Activated CD4-positive, CD25-positive, alpha-beta regulatory T cell treated with anti-CD3 and anti-CD28 coated beads, Interleukin-2, amount 50 U/mL, for 24 hours (primary cell): ENCODE measurements around the gene MTOR.
A peak's percentile ranks its signal among the peaks of the same experiment; 100 is the strongest.
"Not testable (repeated sequence)": the region's sequence is repeated elsewhere in the genome, so short reads cannot be mapped to it uniquely, and the experiment has no call there.

ENCODE experiments used
- ATAC-seq, 2 donors: fragments of 150-1000 bp; cut with Tn5 transposase; one replicate each; pipeline ENCODE4 v1.10.0; 2021; ENCODE audit warnings: mild to moderate bottlenecking in 1 of 2, moderate library complexity in 1 of 2

The MTOR gene

DNA sequence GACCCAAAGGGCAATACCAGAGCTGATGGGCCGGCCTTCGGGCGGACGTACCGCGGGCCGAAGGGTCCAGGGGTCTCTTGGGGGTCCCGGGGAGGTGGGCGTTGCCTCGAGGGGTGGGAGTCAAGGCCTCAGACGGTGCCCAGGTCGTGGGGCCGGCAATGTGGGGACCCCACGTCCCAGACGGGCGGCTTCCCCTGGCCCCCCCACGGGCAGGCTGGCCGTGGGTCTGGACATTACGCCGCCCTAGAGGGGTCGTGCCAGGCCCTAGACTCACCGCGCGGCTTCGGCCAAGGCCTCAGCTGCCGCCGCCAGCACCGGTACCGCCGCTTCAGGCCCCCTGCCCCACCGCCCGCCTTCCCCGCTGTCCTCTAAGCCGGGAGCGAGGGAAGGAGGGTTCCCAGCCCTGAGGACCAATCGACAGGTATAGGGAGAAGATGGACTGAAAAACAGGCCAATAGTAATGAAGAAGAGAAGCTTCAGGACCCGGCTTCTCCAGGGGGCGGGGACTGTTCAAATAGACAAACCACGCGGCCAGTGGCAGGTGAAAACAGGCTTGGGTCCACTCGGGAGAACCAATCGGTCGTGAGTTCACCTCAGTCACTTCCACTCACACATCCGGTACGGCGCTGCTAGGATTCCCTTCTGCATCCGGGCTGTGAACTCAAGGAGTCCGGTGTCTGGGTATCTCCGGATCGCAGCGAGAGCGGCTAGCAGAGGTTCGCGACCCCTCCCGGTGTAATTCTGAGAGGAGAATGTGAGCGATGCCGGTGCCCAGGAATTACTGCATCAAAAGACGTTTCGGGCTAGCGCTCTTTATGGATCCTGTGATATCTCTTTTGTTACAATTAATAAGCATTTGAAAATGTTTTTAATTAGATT lies at the start of gene MTOR:
TSS of gene MTOR (minus strand) at position 381 of the 879 bp plus-strand sequence. CDS start 3,142 bp downstream, outside the sequence.
- ATAC-seq = peak; percentile 99

GRCh38 chr1:11309385-11309784 lies 47.0 kb upstream of the MTOR start:
- ATAC-seq = no peak

GRCh38 chr1:11308699-11309224 lies 46.4 kb upstream of the MTOR start:
- ATAC-seq = no peak

- no peak for ATAC-seq
Observed at GRCh38 chr1:11307852-11308251, 45.5 kb upstream of the MTOR start.

GRCh38 chr1:11305516-11305915 lies 43.2 kb upstream of the MTOR start:
- ATAC-seq = not testable (repeated sequence)

DNA sequence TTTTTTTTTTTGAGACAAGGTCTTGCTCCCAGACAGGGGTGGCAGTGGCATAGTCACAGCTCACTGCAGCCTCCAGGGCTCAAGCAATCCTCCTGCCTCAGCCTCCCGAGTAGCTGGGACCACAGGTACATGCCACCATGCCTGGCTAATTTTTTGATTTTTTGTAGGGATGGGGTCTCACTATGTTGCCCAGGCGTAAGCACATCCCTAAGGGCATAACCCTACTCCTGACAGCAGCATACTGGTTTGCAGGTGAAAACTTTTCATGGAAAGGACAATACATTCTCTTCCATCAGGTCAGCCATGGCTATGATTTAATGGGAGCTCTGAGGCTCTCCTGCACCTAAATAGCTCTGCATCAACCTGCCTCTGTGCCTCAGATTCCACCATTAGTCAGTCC lies 40.0 kb upstream of the MTOR start:
- no peak for ATAC-seq

- ATAC-seq = no peak
Observed at GRCh38 chr1:11301601-11302000, 39.2 kb upstream of the MTOR start.

- no peak for ATAC-seq
Observed at GRCh38 chr1:11299225-11299574, 36.8 kb upstream of the MTOR start.

DNA sequence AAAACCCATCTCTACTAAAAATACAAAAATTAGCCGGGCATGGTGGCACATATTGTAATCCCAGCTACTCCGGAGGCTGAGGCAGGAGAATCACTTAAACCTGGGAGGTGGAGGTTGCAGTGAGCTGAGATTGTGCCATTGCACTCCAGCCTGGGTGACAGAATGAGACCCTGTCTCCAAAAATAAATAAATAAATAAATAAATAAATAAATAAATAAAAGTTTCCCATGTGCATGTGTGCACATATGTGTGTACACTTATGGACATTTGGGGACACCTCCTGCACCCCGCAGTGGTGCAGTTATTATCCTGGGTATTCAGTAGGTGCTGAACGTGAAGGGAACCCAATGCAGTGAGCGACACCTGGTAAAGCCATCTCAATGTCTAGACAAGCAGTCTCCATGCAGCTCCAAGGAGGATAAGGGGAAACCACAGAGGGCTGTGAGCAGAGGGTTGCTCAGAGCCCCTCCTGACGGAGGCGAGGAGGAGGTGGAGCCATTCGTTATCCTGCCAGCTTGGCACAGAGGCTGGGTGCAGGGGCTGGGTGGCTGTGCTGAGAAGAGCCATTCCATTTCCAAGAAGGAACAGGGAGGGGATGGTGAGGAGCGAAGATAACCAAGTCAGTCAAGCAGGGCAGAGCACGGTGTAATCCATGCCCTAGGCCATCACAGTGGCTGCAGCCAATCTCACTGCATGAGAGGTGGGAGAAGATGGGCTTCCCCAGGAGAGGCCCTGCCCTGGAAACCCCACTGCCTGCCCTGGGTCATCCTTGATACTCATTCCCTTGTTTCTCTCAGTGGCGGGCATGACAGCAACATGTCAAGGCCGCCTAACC lies 36.3 kb upstream of the MTOR start:
- no peak for ATAC-seq

DNA sequence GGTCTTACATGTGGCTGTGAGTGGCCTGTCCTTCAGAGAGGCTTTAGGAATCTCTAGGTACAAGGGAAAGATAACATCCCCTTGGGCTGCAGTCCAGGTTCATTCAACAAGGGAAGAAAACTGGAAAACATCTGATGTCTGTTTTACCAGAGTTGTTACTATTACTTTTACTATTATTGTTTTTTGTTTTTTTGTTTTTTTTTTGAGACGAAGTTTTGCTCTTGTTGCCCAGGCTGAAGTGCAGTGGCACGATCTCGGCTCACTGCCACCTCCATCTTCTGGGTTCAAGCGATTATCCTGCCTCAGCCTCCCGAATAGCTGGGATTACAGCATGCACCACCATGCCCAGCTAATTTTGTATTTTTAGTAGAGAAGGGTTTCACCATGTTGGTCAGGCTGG lies 35.4 kb upstream of the MTOR start:
- not testable (repeated sequence) for ATAC-seq

DNA sequence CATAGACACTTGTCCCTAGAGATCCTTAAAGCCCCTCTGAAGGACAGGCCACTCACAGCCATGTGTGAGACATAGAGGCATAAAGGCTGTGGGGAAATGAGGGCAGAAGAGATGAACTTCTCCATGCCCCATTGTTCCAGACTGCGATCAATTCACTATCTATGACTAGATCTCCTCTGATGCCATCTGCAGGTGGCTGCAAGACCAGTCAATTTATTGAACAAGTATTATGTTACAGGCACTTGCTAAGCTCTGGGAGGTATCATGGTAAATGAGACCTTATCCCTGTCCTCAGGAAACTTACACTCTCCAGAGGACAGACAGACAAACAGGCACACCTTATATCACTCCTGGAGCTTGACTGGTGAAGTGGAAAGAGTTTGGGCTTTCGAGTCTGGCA lies 33.6 kb upstream of the MTOR start:
- ATAC-seq = no peak

- no peak for ATAC-seq
Observed at GRCh38 chr1:11294951-11295350, 32.6 kb upstream of the MTOR start.

- no peak for ATAC-seq
Observed at GRCh38 chr1:11293856-11294255, 31.5 kb upstream of the MTOR start.

GRCh38 chr1:11291049-11291448 lies 28.7 kb upstream of the MTOR start:
- ATAC-seq = no peak

DNA sequence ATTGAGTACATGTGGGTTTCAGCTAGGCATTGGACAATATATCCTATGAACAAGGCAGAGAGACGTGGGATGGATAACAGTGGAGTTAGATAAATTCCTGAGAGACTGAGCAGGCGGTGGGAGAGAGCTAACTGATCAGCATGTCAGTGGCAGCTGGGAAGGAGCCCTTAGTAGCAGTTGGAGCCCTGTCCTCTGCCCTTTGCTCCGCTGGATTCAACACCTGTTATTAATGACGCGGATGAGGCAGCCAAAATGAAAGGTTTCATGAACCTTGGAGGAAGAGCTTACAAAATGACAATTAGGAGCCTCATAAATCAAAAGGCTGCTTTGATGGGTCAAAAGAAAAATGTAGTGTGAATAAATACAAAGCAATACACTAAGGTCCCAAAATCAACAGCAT lies 26.7 kb upstream of the MTOR start:
- no peak for ATAC-seq

GRCh38 chr1:11286735-11287410 lies 24.5 kb upstream of the MTOR start:
- no peak for ATAC-seq

DNA sequence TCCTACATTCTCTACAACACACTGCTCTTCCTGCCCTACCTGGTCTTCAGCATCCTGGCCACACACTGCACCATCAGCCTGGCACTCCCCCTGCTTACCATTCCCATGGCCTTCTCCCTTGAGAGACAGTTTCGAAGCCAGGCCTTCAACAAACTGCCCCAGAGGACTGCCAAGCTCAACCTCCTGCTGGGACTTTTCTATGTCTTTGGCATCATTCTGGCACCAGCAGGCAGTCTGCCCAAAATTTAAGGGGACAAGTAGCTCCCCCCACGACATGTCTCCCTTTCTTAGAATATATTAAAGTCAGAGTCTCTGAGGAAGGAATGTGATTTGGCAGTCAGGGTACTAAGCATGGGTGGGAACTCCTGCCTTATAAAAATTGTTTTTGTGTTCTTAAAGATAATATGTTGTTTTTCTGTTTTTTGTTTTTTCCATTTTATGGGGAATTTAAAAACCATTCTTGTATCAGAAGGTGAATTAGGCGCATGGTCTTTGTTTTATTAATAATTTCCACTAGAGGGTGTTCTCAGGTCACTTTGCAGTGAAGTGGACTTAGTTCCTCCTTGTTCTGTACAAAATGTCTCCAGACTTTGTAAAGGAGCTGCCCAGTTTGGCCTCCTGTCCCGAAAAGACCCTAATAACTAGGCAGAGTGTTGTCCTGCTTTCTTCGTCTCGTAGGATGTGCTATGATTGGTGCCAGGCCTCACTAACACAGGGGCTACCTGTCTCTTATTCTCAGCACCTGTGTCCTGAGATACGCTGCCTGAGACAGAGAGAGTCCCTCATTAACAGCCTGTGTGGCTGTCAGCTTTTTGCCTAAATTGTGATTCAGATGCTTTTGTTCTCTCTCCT lies 23.8 kb upstream of the MTOR start:
- ATAC-seq = no peak

DNA sequence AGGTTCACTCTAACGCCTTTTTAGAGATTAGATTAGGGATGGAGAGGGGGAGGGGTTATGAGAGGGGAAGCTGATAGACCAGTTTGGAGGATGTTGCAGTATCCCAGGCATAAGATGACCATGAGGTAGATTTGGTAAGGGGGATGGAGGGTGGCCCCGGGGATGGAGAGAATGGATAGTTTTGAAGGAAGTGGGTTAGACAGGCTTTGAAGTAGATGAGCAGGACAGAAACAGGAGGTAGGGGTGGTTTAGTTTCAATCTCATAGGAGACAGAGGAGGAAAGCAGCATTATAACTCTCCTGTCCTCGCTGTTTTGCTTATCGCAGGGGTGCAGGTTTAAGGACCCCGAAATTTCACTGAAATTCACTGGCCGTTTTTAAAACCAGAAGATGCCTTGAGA lies 22.4 kb upstream of the MTOR start:
- ATAC-seq = no peak

DNA sequence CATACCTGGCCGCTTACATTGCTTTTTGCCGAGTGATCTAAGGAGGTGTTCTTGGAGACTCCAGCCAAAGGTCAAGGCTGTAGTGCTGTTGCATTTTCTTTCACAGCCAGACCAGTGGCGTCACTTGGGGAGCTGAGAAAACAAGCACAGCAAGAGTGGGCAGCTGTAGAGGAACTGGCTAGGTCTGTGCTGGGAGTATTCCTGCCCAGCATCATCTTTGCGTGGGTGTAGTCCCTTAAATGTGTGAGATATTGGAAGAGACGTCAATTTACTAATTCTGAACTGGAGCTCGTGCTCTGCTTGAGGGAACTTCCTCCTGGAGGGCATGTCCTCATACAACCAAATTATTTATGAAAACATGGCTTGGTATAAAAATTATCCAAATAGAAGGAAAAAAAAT lies 20.8 kb upstream of the MTOR start:
- no peak for ATAC-seq

DNA sequence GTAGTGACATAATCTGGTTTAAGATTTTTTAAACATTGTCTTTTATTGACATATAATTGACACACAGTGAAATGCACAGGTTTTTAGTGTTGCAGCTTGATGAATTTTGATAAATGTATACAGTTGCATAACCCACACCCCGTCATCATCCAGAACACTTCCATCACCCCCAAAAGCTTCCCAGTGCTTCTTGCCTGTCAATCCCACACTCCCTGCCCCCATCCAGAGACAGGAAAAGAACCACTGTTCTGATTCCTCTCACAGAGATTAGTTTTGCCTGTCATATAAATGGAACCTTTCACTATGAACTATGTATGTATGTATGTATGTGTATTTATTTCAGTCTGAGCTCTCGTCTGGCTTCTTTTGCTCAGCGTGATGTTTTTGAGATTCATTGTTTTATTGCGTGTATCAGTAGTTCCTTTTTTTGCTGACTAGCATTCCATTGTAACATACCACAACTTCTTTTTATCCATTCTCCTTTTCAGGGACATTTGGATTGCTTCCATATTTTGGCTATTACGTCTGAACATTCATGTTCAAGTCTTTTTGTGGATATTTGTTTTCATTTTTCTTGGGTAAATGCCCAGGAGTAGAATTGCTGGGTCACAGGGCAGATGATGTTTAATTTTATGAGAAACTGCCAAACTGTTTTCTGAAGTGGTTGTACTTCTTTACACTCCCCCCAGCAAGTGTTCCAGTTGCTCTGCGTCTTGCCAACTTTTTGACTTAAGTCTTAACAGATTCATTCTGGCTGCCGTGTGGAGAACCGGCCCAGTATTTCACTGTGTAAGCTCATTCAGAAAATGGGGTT lies 19.4 kb upstream of the MTOR start:
- no peak for ATAC-seq

DNA sequence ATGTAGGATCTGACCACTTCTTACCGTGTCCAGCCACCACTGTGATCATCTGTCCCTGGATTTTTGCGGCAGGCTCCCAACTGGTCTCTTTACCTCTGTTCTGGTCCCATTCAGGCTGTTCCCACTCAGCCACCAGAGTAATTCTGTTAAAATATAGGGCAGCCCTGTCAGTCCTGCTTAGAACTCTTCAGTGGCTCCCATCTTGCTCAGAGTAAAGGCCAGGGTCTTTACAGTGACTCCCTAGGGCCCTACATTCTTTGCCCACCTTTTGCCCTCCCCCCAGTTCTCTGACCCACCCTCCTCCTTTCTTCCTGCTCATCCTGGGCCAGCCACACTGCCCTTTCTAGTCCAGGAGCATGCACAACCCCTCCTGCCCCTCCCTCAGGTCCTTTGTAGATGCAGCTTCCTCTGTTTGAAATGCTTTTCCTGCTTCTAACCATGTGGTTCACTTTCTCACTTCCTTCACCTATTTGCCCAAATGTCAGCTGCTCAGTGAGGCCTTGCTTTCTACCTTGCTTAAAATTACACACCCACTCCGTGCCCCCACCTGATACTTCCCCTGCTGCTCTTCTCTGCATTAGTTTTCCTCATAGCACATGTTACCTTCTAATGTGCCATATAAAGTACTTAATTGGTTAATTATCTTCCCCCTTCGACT lies 18.5 kb upstream of the MTOR start:
- peak in 1 of 2 donors; percentile 36 for ATAC-seq
